Fibroblast of villous mesenchyme (primary cell): ENCODE results near the gene IGDCC3. TPM values are rescaled to one million over a fixed set of nuclear protein-coding genes. Genes with fewer than 3 reads are reported as not detected.
A peak's percentile ranks its signal among the peaks of the same experiment; 100 is the strongest.

Source experiments
- DNase-seq: peaks from one replicate; pipeline ENCODE4 v3.0.0-alpha.2; 2010; ENCODE audit warnings: low read depth
- H3K4me3 ChIP-seq: 2 replicates; pipeline ENCODE4 v1.5.1; 2011; ENCODE audit warnings: low read depth, mild to moderate bottlenecking, low read length
- total RNA-seq: library from RNA; depleted of rRNA; stranded (reverse); fragments of >200 nt; gene quantifications from 2 replicates; pipeline ENCODE4 v1.2.3, GENCODE V29; 2012
- TF ChIP-seq, protein P1 (sequence below): IDR thresholded peaks from 2 replicates; pipeline ENCODE4 v1.5.1; 2012; ENCODE audit warnings: low read depth, mild to moderate bottlenecking, low read length; ENCODE audit not compliant: insufficient read depth

Gene IGDCC3
- total RNA-seq, 1 donor: under 0.01 TPM

GRCh38 chr15:65406424-65407000 lies 28.7 kb upstream of the IGDCC3 start:
- peak; percentile 54 for DNase-seq
- no peak overlapping the region for H3K4me3 ChIP-seq
- TF ChIP-seq, protein P1, sequence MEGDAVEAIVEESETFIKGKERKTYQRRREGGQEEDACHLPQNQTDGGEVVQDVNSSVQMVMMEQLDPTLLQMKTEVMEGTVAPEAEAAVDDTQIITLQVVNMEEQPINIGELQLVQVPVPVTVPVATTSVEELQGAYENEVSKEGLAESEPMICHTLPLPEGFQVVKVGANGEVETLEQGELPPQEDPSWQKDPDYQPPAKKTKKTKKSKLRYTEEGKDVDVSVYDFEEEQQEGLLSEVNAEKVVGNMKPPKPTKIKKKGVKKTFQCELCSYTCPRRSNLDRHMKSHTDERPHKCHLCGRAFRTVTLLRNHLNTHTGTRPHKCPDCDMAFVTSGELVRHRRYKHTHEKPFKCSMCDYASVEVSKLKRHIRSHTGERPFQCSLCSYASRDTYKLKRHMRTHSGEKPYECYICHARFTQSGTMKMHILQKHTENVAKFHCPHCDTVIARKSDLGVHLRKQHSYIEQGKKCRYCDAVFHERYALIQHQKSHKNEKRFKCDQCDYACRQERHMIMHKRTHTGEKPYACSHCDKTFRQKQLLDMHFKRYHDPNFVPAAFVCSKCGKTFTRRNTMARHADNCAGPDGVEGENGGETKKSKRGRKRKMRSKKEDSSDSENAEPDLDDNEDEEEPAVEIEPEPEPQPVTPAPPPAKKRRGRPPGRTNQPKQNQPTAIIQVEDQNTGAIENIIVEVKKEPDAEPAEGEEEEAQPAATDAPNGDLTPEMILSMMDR: no peak

DNA sequence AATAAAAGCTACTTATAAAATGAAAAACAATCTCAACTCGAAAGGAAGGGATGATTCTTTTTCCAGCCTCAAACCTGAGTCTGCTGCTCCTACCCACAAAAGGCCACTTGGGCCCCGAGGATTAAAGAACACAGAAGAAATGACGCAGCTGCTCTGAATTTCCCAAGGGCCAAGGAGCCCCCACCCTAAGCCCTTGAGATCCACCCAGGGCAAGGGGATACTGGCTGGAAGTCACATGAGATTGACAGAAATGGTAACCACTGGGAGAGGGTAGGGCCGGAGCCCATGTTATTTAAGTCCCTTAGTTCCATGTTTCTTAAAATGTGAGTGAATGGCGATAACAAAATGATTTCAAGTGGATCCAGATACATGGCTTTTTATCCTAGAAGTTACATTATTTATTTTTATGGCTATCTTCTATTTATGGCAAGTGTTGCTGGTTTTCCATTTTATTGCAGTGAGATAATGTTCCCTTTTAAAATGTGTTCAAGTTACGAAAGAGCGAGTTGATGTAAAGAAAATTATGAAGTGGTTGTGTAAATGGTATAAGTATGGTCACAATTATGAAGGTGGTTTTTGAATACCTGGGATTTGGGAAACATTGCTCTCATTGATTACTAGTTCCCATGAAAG lies 28.1 kb upstream of the IGDCC3 start:
- no peak overlapping the region for H3K4me3 ChIP-seq
- TF ChIP-seq, protein P1: no peak
- peak; percentile 85 for DNase-seq

GRCh38 chr15:65404186-65404872 lies 26.5 kb upstream of the IGDCC3 start:
- no peak for DNase-seq
- no peak overlapping the region for H3K4me3 ChIP-seq
- TF ChIP-seq, protein P1: no peak

DNA sequence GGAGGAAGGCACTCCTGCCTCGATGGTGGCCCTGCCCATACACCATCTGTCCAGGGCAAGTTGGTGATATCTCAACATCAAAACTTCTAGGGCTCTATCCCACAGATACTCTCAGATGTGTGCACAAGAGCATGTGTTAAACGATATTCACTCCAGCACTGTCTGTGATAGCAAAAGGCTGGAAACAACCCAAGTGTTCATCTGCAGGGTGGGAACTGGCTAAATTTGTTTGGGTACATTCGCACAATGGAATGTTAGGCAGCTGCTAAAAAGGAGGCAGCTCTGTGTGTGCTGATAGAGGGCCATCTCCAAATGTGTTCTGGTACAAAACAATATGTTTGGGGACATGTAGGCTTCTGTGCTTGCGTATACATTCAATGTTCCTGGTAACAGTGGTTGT lies 25.2 kb upstream of the IGDCC3 start:
- no peak for DNase-seq
- no peak overlapping the region for H3K4me3 ChIP-seq
- TF ChIP-seq, protein P1: no peak

DNA sequence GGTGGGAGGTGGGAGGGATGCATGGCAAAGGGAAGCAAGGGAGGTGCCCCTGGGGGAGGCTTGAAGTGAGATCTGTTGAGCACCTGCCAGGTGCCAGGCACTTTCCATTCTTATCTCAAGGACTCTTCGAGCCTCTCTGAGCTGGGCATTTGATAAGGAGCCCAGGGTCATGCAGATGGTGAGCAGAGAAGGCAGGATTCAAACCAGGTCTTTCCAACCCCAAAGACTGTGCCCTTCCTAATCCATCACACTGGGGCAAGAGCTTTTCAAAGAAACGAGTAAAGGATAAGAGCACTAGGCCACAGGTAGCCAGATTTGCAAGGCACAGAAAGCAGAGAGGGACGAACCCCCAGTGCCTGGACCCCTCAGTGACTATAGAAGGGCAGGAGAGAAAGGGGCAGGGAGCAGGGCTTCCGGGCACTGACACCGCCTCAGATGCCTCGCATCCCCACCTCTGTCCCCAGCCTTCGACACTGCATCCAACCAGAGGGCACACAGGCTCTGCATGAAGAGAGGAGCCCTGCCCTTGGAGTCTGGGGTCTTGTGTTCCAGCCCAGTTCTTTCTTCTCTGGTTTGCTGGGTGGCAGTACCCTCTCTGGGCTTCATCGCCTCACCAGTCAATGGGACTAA lies 23.9 kb upstream of the IGDCC3 start:
- no peak overlapping the region for H3K4me3 ChIP-seq
- TF ChIP-seq, protein P1: no peak
- DNase-seq: no peak

DNA sequence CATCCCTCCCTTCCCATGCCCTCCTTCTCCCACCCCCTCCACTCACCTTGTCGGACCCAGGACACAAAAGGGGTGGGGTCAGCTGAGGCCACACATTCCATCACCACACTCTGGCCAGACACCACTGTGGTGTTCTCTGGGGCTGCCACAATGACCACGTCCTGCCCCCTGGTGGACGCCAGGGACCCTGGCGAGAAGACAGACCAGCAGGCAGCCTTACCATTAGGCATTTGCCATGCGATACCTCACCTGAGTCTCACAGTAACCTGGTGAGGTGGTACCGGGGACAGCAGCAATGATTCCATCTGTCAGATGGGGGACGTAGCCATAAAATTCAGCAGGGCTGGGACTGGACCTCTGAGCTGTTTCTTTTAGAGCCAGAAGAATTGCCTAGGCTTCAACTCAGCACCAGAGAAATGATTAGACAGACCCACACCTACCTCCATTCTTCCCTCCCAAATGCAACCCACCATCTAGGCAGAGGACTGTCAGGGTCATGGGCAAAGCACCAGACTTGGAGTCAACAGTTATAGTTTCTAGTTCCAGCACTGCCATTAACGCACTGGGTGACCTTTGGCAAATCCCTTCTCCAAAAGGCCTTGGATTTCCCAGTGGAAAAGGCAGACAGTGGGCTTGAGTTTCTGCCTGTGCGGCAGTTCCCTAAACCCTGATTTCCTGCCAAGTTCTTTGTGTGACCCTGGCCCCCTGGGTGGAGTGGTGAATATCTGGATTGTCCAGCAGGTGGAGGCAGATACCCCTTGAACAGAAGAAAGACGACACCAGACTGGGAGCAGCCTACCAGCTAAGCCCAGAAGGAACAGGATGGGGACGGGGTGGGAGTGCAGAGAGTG lies 23.2 kb upstream of the IGDCC3 start:
- peak; percentile 78 for DNase-seq
- TF ChIP-seq, protein P1: peak; percentile 85
- H3K4me3 ChIP-seq: no peak overlapping the region
